NCI-H1417 treated with DMSO at 0.1 percent for 48 hours (cell line): ENCODE measurements around the gene IRF2BP2.

Experiments used
- DNase-seq: peaks from one replicate; lab custom pipeline; 2025; lab: John Stamatoyannopoulos, UW

The IRF2BP2 gene

DNA sequence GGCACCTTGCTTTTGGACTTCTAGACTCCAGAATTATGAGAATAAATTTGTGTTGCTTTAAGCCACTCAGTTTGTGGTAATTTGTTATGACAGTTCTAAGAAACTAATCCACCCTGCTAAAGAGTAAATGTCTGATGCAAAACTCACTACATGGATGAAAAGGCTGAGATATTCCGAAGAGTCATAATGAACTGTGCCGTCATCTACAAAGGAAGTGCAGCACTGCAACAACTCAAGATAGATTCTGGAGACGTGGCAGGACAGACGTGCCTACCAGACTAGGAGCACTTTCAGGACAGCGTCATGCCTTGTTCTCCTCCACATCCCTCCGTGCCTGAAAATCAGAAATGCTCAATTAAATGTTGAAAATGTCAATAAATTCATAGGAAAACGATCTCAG lies 24.4 kb upstream of the IRF2BP2 start:
- DNase-seq, result no peak

GRCh38 chr1:234633246-234634003 lies 23.4 kb upstream of the IRF2BP2 start:
- DNase-seq, result no peak

GRCh38 chr1:234632225-234632624 lies 22.2 kb upstream of the IRF2BP2 start:
- no peak for DNase-seq

DNA sequence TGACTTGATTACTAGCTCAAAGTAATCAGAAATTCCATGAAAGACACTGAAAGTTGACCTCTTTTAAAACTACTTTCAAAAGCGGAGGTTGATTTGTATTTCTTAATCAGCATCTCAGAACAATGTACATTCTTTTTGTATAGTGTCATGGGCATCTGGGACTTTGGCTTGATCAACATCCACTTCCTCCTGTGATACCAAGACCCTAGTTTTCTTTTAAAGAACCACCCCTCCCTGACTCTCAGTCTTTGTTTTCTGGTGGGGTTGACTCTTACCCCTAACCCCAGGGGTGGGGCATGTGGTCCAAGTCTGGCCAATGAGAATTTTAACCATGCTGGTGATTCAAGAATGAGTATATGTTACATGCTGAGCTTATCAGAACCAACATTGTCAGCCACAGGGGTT lies 21.7 kb upstream of the IRF2BP2 start:
- DNase-seq, result no peak

DNA sequence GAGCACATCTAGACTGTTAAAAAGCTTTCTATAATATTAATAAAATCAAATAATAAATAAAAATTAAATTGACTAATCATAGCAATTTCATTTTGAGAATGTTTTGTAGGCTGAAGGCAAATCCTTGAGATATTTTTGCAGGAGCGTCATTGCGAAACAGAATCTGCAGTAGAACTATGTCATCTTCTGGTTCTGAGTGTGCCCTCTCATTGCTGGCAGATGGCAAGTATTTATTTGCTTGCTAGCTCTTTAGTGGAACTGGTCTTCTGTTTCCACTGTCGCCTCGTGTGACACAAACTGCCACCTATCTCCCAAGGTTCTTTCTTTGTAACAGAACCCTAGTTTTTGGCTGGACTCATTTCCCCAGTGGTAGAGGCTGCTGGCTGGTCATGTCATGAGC lies 19.0 kb upstream of the IRF2BP2 start:
- DNase-seq, result no peak

DNA sequence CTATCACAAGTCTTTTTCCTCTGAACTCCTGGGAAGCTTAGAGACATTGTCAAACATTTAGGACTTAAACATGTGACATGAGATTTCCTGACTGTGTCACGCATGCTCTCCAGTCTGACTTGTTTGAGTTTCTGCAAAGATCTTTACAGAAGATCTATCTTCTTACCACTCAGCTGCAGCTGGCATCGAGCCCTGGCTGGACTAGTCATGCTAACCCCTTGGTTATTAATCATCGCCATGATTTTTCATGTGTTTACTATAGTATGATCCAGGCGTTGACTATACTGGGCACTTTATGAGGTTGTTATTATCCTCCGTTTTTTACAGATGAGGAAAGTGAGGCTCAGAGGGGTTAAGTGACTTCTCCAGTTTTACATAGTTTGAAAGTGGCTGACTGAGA lies 18.1 kb upstream of the IRF2BP2 start:
- DNase-seq, result no peak

- DNase-seq, result no peak
These were observed 17.3 kb upstream of the IRF2BP2 start for GRCh38 chr1:234627009-234627950.

DNA sequence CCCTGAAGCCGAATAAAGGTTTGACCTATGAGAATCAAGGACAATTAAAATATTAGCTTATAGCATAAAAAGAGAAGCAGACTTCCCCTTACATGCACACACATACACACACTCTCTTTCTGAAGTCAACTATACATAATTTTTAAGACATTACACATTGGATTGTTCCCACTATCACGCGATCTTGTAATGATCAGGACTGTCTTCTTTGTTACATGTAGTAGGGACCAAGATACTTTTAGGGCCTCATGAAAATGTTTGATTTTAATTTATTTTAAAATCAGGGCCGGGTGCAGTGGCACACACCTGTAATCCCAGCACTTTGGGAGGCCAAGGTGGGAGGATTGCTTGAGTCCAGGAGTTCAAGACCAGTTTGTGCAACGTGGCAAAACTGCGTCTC lies 16.4 kb upstream of the IRF2BP2 start:
- no peak for DNase-seq

DNA sequence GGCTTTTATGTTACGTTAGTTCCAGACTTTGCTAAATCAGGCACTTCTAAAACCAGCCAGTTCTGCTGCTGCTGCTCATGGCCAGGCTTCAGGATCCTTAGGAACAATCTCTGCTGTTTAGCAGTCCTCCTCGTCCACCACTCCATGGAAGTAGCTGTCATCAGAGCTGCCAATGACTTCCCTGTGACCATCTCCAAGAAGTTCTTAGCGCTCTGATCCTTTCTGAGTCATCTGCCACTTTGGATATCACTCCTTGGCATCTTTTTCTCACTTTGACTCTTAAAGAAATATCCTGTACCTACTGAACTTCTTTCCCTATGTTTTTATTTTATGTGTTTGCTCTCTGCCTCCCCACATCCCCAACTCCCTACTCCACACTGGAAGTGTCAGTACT lies 14.7 kb upstream of the IRF2BP2 start:
- DNase-seq, result no peak

DNA sequence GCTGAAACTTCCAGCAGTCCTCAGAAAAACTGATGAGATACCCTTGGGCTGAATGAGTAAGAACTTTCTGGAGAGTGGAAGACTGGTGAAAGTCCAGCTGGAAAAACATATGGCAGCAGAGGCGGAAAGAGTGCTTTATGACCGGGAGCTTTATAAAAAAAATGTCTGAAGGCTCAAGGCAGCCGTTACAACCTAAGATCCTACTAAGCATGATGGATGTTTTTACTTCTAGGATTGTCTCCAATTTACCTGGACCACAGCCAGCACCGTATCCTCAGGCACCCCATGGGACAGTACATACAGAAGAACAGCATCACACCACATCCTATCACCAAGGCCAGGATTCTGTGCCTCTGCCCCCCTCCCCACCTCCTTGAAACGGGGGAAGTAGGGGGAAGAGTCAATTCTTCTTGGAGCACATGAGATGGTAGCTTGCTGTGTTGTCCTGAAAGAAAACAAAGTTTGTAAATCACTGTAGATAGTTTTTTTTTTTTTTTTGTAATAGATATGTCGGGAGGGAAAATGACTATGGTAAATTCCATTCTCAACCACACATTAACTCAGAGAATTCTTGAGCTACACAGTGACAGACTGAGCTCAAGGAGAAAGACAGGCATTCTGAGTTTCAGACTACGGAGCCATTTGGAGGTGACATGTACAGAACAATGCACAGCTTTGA lies 11.8 kb upstream of the IRF2BP2 start:
- DNase-seq, result no peak

- no peak for DNase-seq
These were observed 11.1 kb upstream of the IRF2BP2 start for GRCh38 chr1:234621127-234621468.

DNA sequence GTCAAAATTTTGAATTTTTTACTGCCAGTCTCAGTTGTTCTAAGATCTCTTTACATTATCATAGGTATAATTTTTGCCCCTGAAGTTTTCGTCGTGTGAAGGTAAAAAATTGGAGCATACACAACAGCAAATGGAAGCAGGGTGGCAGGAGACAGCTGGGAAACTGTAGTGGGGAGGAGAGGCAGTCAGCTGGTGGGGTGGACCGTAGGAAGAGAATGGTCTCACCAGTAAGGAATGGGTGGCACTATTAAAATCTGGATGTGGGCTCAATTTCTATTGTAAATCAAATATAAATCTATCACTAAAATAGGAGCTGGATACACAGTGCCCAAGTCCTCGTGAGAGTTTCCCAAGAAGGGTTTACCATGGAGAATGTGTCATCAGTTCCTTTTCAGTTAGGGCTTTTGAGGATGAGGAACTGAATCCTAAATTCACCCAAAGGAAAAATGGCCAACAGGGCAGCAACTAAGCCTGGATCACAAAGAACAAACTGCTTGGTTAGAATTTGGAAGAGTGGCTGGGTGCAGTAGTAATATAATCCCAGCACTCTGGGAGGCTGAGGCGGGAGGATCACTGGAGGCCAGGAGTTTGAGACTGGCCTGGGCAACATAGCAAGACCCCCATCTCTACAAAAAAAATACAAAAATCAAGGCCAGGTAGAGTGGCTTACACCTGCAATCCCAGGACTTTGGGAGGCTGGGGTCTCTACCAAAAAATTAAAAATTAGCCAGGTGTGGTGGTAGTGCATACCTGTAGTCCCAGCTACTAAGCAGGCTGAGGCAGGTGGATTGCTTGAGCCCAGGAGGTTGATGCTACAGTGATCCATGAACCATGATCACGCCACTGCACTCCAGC lies 10.5 kb upstream of the IRF2BP2 start:
- DNase-seq, result no peak

DNA sequence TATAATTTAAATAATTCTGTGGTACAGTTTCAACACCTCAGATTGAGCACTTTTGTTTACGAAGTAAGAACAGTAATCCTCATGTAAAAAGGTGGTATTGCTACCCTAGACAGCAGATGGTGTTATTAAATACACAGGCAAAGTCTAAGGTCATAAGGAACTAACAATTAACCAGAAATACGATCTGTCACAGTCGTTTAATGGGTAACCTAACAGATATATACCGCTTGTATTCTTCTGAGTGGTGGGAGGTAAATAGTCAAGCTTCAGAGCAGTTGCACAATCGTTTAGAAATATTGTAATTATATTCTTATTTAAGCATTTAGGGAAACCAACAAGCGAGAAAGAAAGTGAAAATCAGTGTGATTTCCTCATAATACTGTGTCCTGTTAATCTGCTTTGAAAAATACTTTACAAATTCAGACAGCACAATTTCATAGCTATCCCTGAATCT lies 9.8 kb upstream of the IRF2BP2 start:
- peak; percentile 92 for DNase-seq

- DNase-seq, result no peak
These were observed 9.1 kb upstream of the IRF2BP2 start for GRCh38 chr1:234619071-234619480.

GRCh38 chr1:234618737-234619049 lies 8.7 kb upstream of the IRF2BP2 start:
- no peak for DNase-seq

DNA sequence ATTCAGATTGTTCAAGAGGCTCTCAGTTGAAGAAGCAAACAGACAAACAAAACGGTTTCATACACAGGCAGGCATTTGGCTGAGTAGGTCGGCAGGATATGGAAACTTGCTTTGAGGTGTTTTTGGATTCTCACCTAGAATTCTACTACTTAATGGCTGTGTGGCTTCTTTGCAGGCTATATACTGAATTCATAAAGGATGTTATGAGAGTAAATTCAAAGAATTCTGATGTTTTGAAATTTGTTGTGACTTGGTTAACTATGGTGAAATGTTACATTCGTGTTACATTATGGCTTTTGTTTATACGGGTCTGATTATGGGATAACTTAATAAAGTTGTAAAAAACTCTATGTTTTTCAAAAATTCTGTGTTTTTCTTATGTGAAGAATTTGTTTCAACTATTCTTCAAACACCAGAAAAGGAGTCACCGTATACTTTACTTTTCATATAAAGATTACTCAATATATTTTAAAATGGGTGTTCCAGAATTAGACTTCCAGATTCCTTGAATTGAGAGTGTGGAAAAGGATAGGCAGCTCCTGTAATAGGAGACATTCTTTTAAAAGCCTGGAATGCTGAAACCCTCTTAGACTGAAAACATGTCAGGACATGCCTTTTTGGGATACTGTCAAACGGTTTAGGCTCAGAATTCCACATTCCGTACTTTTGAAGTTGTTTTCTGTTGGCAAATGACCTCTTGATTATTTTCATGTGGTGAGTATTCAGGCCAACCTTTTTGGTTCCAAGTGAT lies 8.2 kb upstream of the IRF2BP2 start:
- DNase-seq, result no peak

DNA sequence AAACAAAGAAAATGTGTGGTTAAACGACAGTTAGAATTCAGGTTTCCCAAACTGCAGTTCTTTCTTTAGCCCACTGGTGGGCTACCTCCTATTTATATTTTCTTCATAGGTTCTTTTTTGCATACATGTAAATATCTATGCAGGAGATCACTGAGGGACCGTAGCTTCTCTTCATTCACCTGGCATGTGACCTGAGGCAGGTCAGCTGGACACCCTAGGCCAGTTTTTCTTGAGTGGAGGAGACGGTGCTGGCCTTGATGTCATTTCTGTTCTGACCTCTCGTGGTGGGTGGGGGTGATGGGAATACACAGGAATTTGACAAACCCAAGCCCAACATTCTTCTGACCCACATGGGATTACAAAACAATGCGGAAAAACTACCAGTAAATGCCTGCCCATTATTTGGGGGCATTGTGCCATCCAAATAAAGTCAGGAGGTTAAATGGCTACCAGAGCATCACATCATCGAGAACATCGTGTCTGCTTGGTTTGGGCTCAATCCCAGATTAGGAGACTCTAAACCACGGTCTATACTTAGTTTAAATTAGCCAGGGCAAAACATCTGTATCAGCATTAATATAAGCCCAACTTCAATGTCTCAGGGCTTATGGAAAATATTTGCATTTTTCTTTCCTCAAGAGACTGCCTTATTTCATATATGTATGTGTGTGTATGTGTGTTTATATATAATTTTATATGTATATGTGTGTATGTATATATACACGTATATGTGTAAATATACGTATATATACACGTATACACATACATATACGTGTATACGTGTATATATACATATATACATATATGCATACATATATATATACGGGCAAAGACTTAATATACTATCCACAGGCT lies 7.4 kb upstream of the IRF2BP2 start:
- DNase-seq, result no peak

DNA sequence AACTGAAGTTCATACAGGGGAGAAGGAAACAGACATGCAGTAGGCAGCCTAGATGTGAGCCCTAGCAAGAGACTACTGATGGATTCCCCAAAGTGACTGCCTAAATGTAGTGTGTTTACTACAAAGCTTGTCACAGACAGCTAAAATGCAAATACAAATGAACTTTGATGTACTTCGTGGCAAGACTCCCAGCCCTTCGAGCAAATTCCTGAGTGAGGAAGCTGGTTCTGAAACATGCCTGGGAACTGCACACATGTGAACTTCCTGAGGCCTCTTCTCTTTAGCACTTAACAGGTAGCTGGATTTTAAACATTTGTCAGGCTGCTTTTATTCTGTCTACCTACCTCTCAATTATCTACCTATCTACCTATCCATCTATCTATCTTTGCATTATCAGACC lies 6.7 kb upstream of the IRF2BP2 start:
- DNase-seq, result no peak

- no peak for DNase-seq
These were observed 4.1 kb upstream of the IRF2BP2 start for GRCh38 chr1:234614081-234614489.
